Measurements from ENCODE around the gene PARP11.

Gene PARP11

GRCh38 chr12:3898756-3899155, 25.6 kb upstream of the PARP11 start:
- TF ChIP-seq POLR2A (IDR thresholded peaks at IDR 0.05; ENCODE audit: low read depth, low read length) (no peak), TAF1 (IDR thresholded peaks at IDR 0.05; ENCODE audit: borderline replicate concordance, low read depth, low read length) (no peak), POLR2AphosphoS5 (IDR thresholded peaks at IDR 0.05; ENCODE audit: low read depth, low read length) (no peak)
- FAIRE-seq (no peak), DNase-seq (ENCODE audit: insufficient read length) (no peak)

GRCh38 chr12:3897371-3897971, 24.3 kb upstream of the PARP11 start:
- no peak for DNase-seq (ENCODE audit: insufficient read length)
- TF ChIP-seq POLR2AphosphoS5 (IDR thresholded peaks at IDR 0.05; ENCODE audit: low read depth, low read length) (no peak), POLR2A (IDR thresholded peaks at IDR 0.05; ENCODE audit: low read depth, low read length) (no peak), TAF1 (IDR thresholded peaks at IDR 0.05; ENCODE audit: borderline replicate concordance, low read depth, low read length) (no peak)
- no peak for FAIRE-seq

- TF ChIP-seq POLR2AphosphoS5 (IDR thresholded peaks at IDR 0.05; ENCODE audit: low read depth, low read length), result no peak
- TF ChIP-seq POLR2A (IDR thresholded peaks at IDR 0.05; ENCODE audit: low read depth, low read length), result no peak
- no peak for TF ChIP-seq TAF1 (IDR thresholded peaks at IDR 0.05; ENCODE audit: borderline replicate concordance, low read depth, low read length)
- DNase-seq (ENCODE audit: insufficient read length) (no peak), FAIRE-seq (peak; percentile 5)
Measured at GRCh38 chr12:3896801-3897351, 23.7 kb upstream of the PARP11 start.

- DNase-seq (ENCODE audit: insufficient read length), result no peak
- no peak for TF ChIP-seq POLR2A (IDR thresholded peaks at IDR 0.05; ENCODE audit: low read depth, low read length)
- TF ChIP-seq TAF1 (IDR thresholded peaks at IDR 0.05; ENCODE audit: borderline replicate concordance, low read depth, low read length), result no peak
- no peak for TF ChIP-seq POLR2AphosphoS5 (IDR thresholded peaks at IDR 0.05; ENCODE audit: low read depth, low read length)
- no peak for FAIRE-seq
Measured at GRCh38 chr12:3896356-3896755, 23.2 kb upstream of the PARP11 start.

GRCh38 chr12:3892631-3893030, 19.4 kb upstream of the PARP11 start:
- DNase-seq (ENCODE audit: insufficient read length), result no peak
- TF ChIP-seq POLR2A (IDR thresholded peaks at IDR 0.05; ENCODE audit: low read depth, low read length), result no peak
- no peak for TF ChIP-seq TAF1 (IDR thresholded peaks at IDR 0.05; ENCODE audit: borderline replicate concordance, low read depth, low read length)
- TF ChIP-seq POLR2AphosphoS5 (IDR thresholded peaks at IDR 0.05; ENCODE audit: low read depth, low read length), result no peak
- FAIRE-seq, result no peak

GRCh38 chr12:3891201-3891600, 18.0 kb upstream of the PARP11 start:
- TF ChIP-seq TAF1 (IDR thresholded peaks at IDR 0.05; ENCODE audit: borderline replicate concordance, low read depth, low read length), result no peak
- no peak for TF ChIP-seq POLR2AphosphoS5 (IDR thresholded peaks at IDR 0.05; ENCODE audit: low read depth, low read length)
- TF ChIP-seq POLR2A (IDR thresholded peaks at IDR 0.05; ENCODE audit: low read depth, low read length), result no peak
- DNase-seq (ENCODE audit: insufficient read length) (no peak), FAIRE-seq (no peak)

- DNase-seq (ENCODE audit: insufficient read length) (no peak), FAIRE-seq (no peak)
- TF ChIP-seq POLR2A (IDR thresholded peaks at IDR 0.05; ENCODE audit: low read depth, low read length) (no peak), TAF1 (IDR thresholded peaks at IDR 0.05; ENCODE audit: borderline replicate concordance, low read depth, low read length) (no peak), POLR2AphosphoS5 (IDR thresholded peaks at IDR 0.05; ENCODE audit: low read depth, low read length) (no peak)
Measured at GRCh38 chr12:3888659-3889058, 15.5 kb upstream of the PARP11 start.

GRCh38 chr12:3885277-3886094, 12.3 kb upstream of the PARP11 start:
- TF ChIP-seq TAF1 (IDR thresholded peaks at IDR 0.05; ENCODE audit: borderline replicate concordance, low read depth, low read length), result no peak
- TF ChIP-seq POLR2A (IDR thresholded peaks at IDR 0.05; ENCODE audit: low read depth, low read length), result no peak
- no peak for TF ChIP-seq POLR2AphosphoS5 (IDR thresholded peaks at IDR 0.05; ENCODE audit: low read depth, low read length)
- FAIRE-seq (peak; percentile 83), DNase-seq (ENCODE audit: insufficient read length) (no peak)

GRCh38 chr12:3884671-3885070, 11.5 kb upstream of the PARP11 start:
- no peak for TF ChIP-seq POLR2AphosphoS5 (IDR thresholded peaks at IDR 0.05; ENCODE audit: low read depth, low read length)
- no peak for TF ChIP-seq POLR2A (IDR thresholded peaks at IDR 0.05; ENCODE audit: low read depth, low read length)
- TF ChIP-seq TAF1 (IDR thresholded peaks at IDR 0.05; ENCODE audit: borderline replicate concordance, low read depth, low read length), result no peak
- FAIRE-seq (peak; percentile 14), DNase-seq (ENCODE audit: insufficient read length) (no peak)

GRCh38 chr12:3882896-3883564, 9.8 kb upstream of the PARP11 start:
- FAIRE-seq (peak; percentile 80), DNase-seq (ENCODE audit: insufficient read length) (no peak)
- TF ChIP-seq POLR2AphosphoS5 (IDR thresholded peaks at IDR 0.05; ENCODE audit: low read depth, low read length) (no peak), TAF1 (IDR thresholded peaks at IDR 0.05; ENCODE audit: borderline replicate concordance, low read depth, low read length) (no peak), POLR2A (IDR thresholded peaks at IDR 0.05; ENCODE audit: low read depth, low read length) (no peak)

GRCh38 chr12:3882406-3882805, 9.2 kb upstream of the PARP11 start:
- DNase-seq (ENCODE audit: insufficient read length) (no peak), FAIRE-seq (no peak)
- no peak for TF ChIP-seq TAF1 (IDR thresholded peaks at IDR 0.05; ENCODE audit: borderline replicate concordance, low read depth, low read length)
- TF ChIP-seq POLR2A (IDR thresholded peaks at IDR 0.05; ENCODE audit: low read depth, low read length), result no peak
- no peak for TF ChIP-seq POLR2AphosphoS5 (IDR thresholded peaks at IDR 0.05; ENCODE audit: low read depth, low read length)
